HG03558 (cell line): Measurements from ENCODE around the gene ACSS1.

Experiments
- ATAC-seq: cut with Tn5 transposase; IDR thresholded peaks from one replicate; pipeline ENCODE4 v1.9.1; 2021; ENCODE audit warnings: moderate number of reproducible peaks; ENCODE audit not compliant: unreplicated experiment; ENCODE audit errors: extremely low read depth

ACSS1 gene

GRCh38 chr20:25058051-25058846, at the start of gene ACSS1:
ACSS1 (minus strand) TSS chr20:25058139; CDS start chr20:25058102, 37 bp downstream.
- peak; percentile 33 for ATAC-seq

- ATAC-seq, result no peak
These were observed 45.6 kb upstream of the ACSS1 start for GRCh38 chr20:25103526-25103925.

- no peak for ATAC-seq
These were observed 43.0 kb upstream of the ACSS1 start for GRCh38 chr20:25100914-25101313.

GRCh38 chr20:25099601-25100140, 41.7 kb upstream of the ACSS1 start:
- ATAC-seq, result no peak

- ATAC-seq, result no peak
These were observed 39.6 kb upstream of the ACSS1 start for GRCh38 chr20:25097498-25097897.

GRCh38 chr20:25090492-25091429, 32.8 kb upstream of the ACSS1 start:
- no peak for ATAC-seq

GRCh38 chr20:25089662-25090061, 31.7 kb upstream of the ACSS1 start:
- ATAC-seq, result no peak

GRCh38 chr20:25089096-25089495, 31.2 kb upstream of the ACSS1 start:
- ATAC-seq, result no peak

- ATAC-seq, result no peak
These were observed 30.3 kb upstream of the ACSS1 start for GRCh38 chr20:25088267-25088666.

- no peak for ATAC-seq
These were observed 29.4 kb upstream of the ACSS1 start for GRCh38 chr20:25087186-25087929.

- no peak for ATAC-seq
These were observed 28.0 kb upstream of the ACSS1 start for GRCh38 chr20:25085756-25086495.

- ATAC-seq, result no peak
These were observed 26.8 kb upstream of the ACSS1 start for GRCh38 chr20:25084626-25085187.

GRCh38 chr20:25083773-25084625, 26.1 kb upstream of the ACSS1 start:
- ATAC-seq, result no peak

GRCh38 chr20:25083141-25083772, 25.3 kb upstream of the ACSS1 start:
- no peak for ATAC-seq

- ATAC-seq, result no peak
These were observed 24.5 kb upstream of the ACSS1 start for GRCh38 chr20:25082498-25082873.

- no peak for ATAC-seq
These were observed 24.0 kb upstream of the ACSS1 start, which contains the start of gene VSX1 for GRCh38 chr20:25081730-25082497. VSX1 (minus strand) TSS chr20:25082141; CDS start chr20:25082096, 45 bp downstream.
